NB4 (cell line): ENCODE results near the gene RYR3.

Experiments
- MYC ChIP-seq: IDR thresholded peaks from 2 replicates; pipeline ENCODE4 v1.6.1; 2011; ENCODE audit warnings: low read depth, low read length
- POLR2A ChIP-seq: IDR thresholded peaks from 2 replicates; pipeline ENCODE4 v1.6.1; 2011; ENCODE audit warnings: mild to moderate bottlenecking; ENCODE audit not compliant: insufficient read length; ENCODE audit errors: extremely low read depth
- TF ChIP-seq, protein P1 (sequence below): IDR thresholded peaks from one replicate; pipeline ENCODE4 v1.5.1; 2012; ENCODE audit warnings: low read depth, low read length
- TF ChIP-seq, protein P2 (sequence below): IDR thresholded peaks from 2 replicates; pipeline ENCODE4 v1.6.1; 2011; ENCODE audit warnings: low read depth, low read length

DNA sequence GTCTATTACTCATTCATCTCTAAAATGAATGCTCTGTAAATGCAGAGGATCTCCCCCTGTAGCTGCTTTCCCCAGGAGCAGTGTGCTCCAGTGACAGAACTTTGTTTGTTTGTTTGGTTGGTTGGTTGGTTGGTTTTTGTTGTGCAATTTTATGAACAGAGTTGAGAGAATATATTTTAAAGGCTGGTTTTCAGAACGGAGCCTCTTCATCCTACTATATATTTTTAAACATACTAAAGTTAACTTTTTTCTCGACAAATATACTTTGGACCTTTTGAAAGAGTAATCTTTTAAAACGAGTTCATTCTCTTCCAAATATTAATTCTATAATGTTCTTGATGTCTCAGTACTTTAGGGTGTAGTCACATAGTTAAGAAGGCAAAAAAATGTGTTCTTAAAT, 20.2 kb downstream of the RYR3 start:
- TF ChIP-seq, protein P1, sequence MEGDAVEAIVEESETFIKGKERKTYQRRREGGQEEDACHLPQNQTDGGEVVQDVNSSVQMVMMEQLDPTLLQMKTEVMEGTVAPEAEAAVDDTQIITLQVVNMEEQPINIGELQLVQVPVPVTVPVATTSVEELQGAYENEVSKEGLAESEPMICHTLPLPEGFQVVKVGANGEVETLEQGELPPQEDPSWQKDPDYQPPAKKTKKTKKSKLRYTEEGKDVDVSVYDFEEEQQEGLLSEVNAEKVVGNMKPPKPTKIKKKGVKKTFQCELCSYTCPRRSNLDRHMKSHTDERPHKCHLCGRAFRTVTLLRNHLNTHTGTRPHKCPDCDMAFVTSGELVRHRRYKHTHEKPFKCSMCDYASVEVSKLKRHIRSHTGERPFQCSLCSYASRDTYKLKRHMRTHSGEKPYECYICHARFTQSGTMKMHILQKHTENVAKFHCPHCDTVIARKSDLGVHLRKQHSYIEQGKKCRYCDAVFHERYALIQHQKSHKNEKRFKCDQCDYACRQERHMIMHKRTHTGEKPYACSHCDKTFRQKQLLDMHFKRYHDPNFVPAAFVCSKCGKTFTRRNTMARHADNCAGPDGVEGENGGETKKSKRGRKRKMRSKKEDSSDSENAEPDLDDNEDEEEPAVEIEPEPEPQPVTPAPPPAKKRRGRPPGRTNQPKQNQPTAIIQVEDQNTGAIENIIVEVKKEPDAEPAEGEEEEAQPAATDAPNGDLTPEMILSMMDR, result no peak
- TF ChIP-seq, protein P2, sequence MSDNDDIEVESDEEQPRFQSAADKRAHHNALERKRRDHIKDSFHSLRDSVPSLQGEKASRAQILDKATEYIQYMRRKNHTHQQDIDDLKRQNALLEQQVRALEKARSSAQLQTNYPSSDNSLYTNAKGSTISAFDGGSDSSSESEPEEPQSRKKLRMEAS, result no peak
- TF ChIP-seq MYC (no peak), POLR2A (no peak)
